Activated naive CD8-positive, alpha-beta T cell treated with anti-CD3 and anti-CD28 coated beads, Interleukin-2, amount 50 U/mL, for 24 hours (primary cell): ENCODE data around the gene ULBP2.
"Not testable (repeated sequence)": the region's sequence is repeated elsewhere in the genome, so short reads cannot be mapped to it uniquely, and the experiment has no call there.

Experiments used
- ATAC-seq: fragments of 150-1000 bp; cut with Tn5 transposase; one replicate; pipeline ENCODE4 v1.10.0; 2021
- DNase-seq: peaks from one replicate; pipeline ENCODE4 v3.0.0; 2021
- H3K27ac Mint-ChIP-seq: one replicate; pipeline ENCODE4 v1.8.0; 2021; ENCODE audit warnings: mild to moderate bottlenecking, mixed read lengths
- H3K27me3 Mint-ChIP-seq: one replicate; pipeline ENCODE4 v1.8.0; 2021; ENCODE audit warnings: mixed read lengths
- H3K36me3 Mint-ChIP-seq: one replicate; pipeline ENCODE4 v1.8.0; 2021; ENCODE audit warnings: low read depth, mixed read lengths
- H3K4me1 Mint-ChIP-seq: one replicate; pipeline ENCODE4 v1.8.0; 2021; ENCODE audit warnings: mixed read lengths
- H3K4me3 Mint-ChIP-seq: one replicate; pipeline ENCODE4 v1.8.0; 2021; ENCODE audit warnings: mild to moderate bottlenecking, moderate library complexity, mixed read lengths
- H3K9me3 Mint-ChIP-seq: one replicate; pipeline ENCODE4 v1.8.0; 2021; ENCODE audit warnings: mixed read lengths

The ULBP2 gene

DNA sequence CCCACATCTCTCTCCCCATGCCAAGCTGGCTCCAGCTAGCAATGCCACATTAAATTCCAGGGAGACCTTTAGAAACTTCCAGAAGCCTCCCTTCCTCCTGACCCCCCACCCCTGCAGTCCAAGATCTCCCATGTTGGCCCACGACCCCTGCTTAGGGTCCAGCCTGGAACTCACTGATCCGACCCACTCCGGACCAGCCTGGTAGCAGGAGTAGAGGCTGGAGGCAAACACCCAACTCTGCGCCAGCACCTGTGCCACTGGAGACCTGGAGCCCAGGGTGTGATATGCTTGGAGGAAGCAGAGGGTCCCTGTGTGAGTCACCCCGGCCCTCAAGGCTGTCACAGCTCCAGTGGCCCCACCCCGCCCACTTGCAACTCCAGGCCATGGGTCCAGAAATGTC, 18.7 kb downstream of the ULBP2 start:
- ATAC-seq, result no peak
- DNase-seq, result no peak
- H3K27me3 Mint-ChIP-seq, result peaks cover 93% of the 10 kb centered on the region
- H3K9me3 Mint-ChIP-seq, result no peaks in the 10 kb centered on the region
- H3K4me3 Mint-ChIP-seq, result no peak overlapping the region
- peaks cover 32% of the 10 kb centered on the region for H3K4me1 Mint-ChIP-seq
- no peak overlapping the region for H3K27ac Mint-ChIP-seq
- no peaks in the 10 kb centered on the region for H3K36me3 Mint-ChIP-seq

DNA sequence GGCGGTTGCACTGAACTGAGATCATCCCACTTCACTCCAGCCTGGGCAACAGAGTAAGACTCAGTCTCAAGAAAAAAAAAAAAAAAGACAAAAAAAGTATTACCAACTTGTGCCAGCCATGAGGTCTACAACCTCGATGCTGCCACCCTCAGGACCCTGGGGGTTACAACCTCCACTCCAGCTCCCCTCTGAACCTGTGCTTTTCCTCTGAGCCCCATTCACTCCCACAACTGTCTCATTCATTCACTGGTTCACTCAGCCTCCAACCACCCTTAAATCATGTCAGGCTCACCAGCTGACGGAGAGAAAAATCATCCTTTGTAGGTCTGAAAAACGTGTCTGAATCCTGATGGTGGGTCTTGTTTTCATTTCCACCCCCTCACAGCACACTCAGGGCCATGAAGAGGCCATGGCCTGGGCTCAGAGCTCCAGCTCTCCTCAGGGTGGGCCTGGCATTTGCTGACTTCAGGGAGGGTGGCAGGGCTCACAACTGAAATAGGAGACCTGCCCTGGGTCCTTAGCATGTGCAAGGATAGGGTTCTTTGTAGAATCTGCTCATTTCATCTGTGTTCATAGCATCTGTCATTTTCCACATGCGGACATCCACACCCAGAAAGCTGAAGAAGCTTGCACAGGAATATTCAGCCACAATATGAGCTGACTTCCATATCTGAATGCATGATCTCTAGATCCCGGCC, 20.1 kb downstream of the ULBP2 start:
- no peak overlapping the region for H3K27ac Mint-ChIP-seq
- H3K4me3 Mint-ChIP-seq, result no peak overlapping the region
- DNase-seq (peak; percentile 40), ATAC-seq (no peak)
- H3K27me3 Mint-ChIP-seq, result peaks cover 89% of the 10 kb centered on the region
- H3K9me3 Mint-ChIP-seq, result no peaks in the 10 kb centered on the region
- H3K36me3 Mint-ChIP-seq, result no peaks in the 10 kb centered on the region
- peaks cover 30% of the 10 kb centered on the region for H3K4me1 Mint-ChIP-seq

DNA sequence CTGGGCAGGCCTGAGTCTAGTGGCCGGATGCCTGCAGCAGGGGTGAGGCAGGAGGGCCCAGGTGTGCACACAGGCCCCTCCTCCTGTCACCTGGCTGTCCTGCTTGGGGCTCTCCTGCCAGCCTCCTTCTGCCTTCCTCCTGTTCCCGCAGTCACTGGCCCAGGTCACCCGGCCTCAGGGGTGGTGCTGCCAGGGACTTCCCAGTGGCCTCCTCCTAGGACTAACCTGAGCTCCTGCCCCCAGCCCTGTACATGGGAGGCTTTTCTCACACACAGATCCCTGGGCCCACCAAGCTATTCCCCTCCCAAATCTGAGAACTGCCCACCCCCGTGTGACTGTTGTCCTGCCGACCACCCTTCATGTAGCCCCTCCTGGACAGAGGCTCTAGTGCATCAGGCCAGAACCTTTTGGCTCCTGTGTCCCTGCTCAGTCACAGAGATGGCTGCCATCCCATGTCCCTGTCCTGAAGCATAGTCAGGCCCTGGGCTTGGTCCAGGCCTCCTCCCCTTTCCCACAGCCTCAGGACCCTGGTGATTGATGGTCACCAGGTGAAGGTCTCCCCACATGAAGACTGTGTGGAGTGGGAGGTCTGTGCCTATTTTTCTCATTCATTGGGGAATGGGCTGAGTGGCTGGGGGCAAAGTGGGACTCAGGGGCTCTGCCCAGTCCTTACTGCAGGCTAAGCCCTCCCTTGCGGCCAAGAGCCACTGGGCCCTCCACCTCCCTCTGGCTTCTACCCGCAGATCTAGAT, 20.8 kb downstream of the ULBP2 start:
- DNase-seq (no peak), ATAC-seq (no peak)
- no peaks in the 10 kb centered on the region for H3K36me3 Mint-ChIP-seq
- no peaks in the 10 kb centered on the region for H3K9me3 Mint-ChIP-seq
- peaks cover 90% of the 10 kb centered on the region for H3K27me3 Mint-ChIP-seq
- H3K4me1 Mint-ChIP-seq, result peaks cover 30% of the 10 kb centered on the region
- peak overlapping the region; percentile 85 for H3K27ac Mint-ChIP-seq
- H3K4me3 Mint-ChIP-seq, result peak overlapping the region; percentile 83

DNA sequence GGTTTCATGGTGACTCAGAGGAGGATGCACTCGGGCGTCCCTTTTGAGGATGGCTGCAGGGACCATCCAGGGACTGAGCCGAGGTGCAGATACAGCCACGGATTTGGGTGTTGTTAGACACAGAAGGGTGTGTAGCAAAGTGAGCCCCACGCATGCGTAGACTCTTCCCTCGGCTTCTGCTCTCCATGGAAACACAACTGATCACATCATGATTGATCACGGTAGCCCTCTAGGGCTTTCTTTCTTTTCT, 21.3 kb downstream of the ULBP2 start:
- H3K27ac Mint-ChIP-seq, result peak overlapping the region; percentile 85
- H3K9me3 Mint-ChIP-seq, result no peaks in the 10 kb centered on the region
- peak overlapping the region; percentile 83 for H3K4me3 Mint-ChIP-seq
- peaks cover 30% of the 10 kb centered on the region for H3K4me1 Mint-ChIP-seq
- peak; percentile 17 for ATAC-seq
- no peaks in the 10 kb centered on the region for H3K36me3 Mint-ChIP-seq
- H3K27me3 Mint-ChIP-seq, result peaks cover 90% of the 10 kb centered on the region
- peak; percentile 40 for DNase-seq

DNA sequence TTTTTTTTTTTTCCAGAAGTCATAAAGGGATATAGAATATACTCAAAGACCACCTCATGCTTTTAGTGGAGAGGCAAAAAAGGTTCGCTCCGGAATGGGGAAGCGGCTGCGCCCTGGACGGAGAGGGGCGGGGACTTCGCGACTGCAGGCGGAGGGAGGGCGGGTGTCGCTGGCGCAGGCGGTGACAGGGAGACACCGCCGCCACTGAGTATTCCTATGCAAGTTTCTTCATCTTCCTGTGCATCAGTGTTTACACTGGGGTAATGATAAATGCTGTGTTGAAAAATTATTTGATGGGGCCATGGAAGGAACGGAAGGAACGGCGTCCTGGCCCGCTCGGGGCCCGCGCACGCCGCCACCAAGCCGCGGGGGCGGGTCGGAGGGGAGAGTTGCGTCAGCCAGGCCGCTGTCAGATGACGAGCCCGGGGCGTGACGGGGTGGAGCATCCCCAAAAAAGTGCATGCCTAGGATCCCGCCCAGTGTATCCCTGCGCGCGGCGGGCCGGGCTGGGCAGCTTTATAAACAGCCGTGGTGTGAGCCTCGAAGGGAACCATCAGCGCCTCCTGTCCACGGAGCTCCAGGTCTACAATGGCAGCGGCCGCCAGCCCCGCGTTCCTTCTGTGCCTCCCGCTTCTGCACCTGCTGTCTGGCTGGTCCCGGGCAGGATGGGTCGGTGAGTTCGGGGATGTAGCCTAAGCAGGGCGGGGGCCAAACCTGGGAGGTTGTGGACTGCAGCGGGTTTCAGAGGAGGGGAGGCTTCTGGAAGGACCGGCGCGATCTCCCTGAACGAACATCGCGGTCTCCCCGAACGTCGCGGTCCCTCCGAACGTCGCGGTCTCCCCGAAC, 21.9 kb downstream of the ULBP2 start, which contains the start of gene ULBP1:
Gene ULBP1, plus strand, starts transcription at position 482 of the 846 bp plus-strand sequence. Its CDS starts 107 bp downstream, at position 589.
- Mint-ChIP-seq H3K9me3 (no peaks in the 10 kb centered on the region), H3K36me3 (no peaks in the 10 kb centered on the region), H3K4me3 (peak within 1 kb of the TSS; percentile 83), H3K27me3 (peaks cover 92% of the 10 kb centered on the region), H3K27ac (peak within 1 kb of the TSS; percentile 85), H3K4me1 (peaks cover 30% of the 10 kb centered on the region)
- peak; percentile 90 for DNase-seq
- ATAC-seq, result peak; percentile 82

DNA sequence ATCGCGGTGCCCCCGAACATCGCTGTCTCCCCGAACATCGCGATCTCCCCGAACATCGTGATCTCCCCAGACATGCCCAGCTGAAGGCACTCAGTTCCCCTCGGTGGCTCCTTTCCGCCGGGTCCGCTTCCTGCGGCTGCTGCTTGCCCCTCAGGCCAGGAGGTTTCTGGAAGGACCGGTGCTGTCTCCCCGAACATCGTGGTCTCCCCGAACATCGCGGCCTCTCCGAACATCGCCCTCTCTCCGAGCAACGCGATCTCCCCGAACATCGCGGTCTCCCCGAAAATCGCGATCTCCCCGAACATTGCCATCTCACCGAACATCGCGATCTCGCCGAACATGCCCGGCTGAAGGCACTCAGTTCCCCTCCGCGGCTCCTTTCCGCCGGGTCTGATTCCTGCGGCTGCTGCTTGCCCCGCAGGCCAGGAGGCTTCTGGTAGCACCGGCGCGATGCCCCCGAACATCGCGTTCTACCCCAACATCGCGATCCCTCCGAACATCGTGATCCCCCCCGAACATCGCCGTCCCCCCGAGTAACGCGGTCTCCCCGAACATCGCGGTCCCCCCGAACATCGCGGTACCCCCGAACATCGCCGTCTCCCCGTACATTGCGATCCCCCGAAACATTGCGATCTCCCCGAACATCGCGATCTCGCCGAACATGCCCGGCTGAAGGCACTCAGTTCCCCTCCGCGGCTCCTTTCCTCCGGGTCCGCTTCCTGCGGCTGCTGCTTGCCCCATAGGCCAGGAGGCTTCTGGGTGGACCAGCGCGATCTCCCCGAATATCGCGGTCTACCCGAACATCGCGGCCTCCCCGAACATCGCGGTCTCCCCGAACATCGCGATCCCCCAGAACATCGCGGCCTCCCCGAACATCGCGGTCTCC, 22.7 kb downstream of the ULBP2 start:
- Mint-ChIP-seq H3K4me1 (peaks cover 27% of the 10 kb centered on the region), H3K27me3 (peaks cover 92% of the 10 kb centered on the region), H3K9me3 (no peaks in the 10 kb centered on the region), H3K27ac (peak overlapping the region; percentile 85), H3K36me3 (no peaks in the 10 kb centered on the region), H3K4me3 (peak overlapping the region; percentile 83)
- ATAC-seq (no peak), DNase-seq (peak; percentile 33)

DNA sequence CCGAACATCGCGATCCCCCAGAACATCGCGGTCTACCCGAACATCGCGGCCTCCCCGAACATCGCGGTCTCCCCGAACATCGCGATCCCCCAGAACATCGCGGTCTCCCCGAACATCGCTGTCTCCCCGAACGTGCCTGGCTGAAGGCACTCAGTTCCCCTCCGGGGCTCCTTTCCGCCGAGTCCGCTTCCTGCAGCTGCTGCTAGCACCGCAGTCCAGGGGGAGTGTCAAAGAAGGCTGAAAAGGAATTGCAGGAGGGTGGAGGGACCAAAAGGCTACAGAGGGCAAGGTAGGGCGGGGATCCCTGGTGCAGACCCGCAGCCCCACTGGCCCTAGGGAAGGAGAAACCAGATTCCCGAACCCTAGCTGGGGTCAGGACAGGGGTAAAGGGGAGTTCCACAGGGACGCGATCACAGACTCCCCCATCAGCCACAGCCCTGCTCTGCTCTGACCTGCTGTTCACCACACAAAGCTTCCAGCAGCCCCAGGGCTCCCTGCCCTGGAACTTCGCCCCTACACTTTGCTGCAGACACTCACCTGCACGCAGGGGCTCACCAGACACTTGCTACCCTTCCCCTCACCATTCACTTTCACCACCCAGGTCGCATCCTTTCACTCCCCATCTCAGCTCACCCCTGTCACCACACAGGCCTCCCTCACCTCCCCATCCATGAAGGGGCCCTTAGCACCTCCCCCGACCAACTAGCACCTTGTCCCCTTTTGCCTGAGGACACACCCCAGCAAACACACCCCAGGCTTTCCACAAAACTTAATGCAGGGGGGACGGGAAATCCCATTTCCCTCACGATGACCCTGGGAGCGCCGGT, 23.6 kb downstream of the ULBP2 start:
- Mint-ChIP-seq H3K4me1 (peaks cover 27% of the 10 kb centered on the region), H3K9me3 (no peaks in the 10 kb centered on the region), H3K27ac (peak overlapping the region; percentile 85), H3K36me3 (no peaks in the 10 kb centered on the region), H3K4me3 (peak overlapping the region; percentile 83), H3K27me3 (peaks cover 93% of the 10 kb centered on the region)
- DNase-seq, result no peak
- no peak for ATAC-seq

DNA sequence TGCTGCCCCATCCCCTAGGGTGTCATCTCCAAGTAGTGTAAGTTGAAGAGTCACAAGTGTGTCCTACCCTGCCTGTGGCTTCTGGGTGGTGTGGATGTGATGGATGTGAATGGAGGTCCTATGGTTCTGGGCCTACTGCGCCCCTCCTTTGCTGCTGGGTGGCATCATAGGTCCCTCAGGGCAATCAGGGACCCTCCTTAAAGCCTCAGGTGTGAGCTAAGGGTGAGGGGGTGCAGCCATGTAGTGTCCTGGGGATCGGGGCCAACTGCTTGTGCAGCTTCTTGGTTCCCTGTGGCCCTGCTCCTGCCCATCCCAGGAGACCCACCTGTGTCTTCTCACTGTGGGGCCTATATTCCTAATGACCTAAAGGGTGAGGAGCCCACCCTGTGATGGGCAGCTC, 24.5 kb downstream of the ULBP2 start:
- H3K9me3 Mint-ChIP-seq, DNase-seq, ATAC-seq, H3K4me3 Mint-ChIP-seq, H3K27ac Mint-ChIP-seq, H3K36me3 Mint-ChIP-seq: not testable (repeated sequence)
- peaks cover 92% of the 10 kb centered on the region for H3K27me3 Mint-ChIP-seq
- H3K4me1 Mint-ChIP-seq, result peaks cover 27% of the 10 kb centered on the region

DNA sequence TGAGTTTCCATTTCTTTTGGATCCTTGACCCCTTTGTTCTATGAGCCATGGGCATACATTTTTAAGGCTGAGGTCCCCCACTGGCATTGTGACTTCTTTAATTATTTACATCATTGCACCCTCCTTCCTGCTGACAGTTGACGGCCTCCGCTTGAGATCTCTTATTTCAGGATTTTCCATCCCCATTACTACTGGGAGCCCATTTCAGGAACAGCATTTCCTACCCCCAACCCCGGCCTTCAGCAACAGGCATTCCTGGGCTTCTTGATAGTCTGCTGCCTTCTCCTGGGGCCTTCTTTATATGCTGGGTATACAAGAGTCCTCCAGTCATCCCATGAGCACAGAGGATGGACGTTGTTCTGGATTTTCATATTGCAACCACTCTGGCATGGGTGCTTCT, 25.8 kb downstream of the ULBP2 start:
- no peak for ATAC-seq
- Mint-ChIP-seq H3K36me3 (no peaks in the 10 kb centered on the region), H3K4me3 (no peak overlapping the region), H3K27me3 (peaks cover 84% of the 10 kb centered on the region), H3K9me3 (no peaks in the 10 kb centered on the region), H3K4me1 (peaks cover 24% of the 10 kb centered on the region), H3K27ac (no peak overlapping the region)
- DNase-seq, result no peak

DNA sequence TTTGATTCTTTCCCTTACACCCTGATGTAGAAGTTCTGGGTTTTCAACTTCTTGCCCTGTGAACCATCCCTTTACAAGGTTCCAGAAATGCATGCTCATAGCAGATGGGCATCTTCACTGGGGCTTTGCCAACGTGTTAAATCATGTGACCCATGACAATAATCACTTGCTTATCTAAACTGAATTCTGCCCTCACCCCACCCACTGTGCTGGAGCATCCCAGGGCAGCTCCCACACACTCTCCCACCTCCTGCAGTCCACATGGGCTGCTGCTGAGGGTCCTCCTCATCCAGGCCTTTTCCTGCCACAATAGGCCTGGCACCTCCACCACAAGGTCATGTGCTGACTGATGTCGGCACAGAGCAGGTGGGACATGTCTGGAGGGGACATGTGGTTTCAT, 26.2 kb downstream of the ULBP2 start:
- ATAC-seq, DNase-seq, H3K4me3 Mint-ChIP-seq, H3K36me3 Mint-ChIP-seq, H3K27ac Mint-ChIP-seq, H3K9me3 Mint-ChIP-seq: not testable (repeated sequence)
- Mint-ChIP-seq H3K4me1 (peaks cover 23% of the 10 kb centered on the region), H3K27me3 (peaks cover 84% of the 10 kb centered on the region)

DNA sequence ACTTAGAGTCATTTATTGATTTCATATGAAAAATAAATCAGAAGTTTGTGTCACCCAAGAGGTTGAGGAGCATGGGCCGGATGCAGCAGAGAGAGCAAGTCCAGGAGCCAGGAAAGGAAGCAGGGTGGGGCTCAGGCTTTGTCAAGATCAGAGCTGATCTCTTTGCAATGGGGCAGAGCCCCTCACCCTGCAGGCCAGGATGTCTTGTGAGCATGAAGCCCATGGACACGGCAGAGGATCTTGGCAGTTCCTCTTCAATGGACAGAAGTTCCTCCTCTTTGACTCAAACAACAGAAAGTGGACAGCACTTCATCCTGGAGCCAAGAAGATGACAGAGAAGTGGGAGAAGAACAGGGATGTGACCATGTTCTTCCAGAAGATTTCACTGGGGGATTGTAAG, 27.1 kb downstream of the ULBP2 start:
- not testable (repeated sequence) for H3K27ac Mint-ChIP-seq, DNase-seq, H3K36me3 Mint-ChIP-seq, ATAC-seq, H3K9me3 Mint-ChIP-seq, H3K4me3 Mint-ChIP-seq
- H3K4me1 Mint-ChIP-seq, result peaks cover 14% of the 10 kb centered on the region
- H3K27me3 Mint-ChIP-seq, result peaks cover 84% of the 10 kb centered on the region

DNA sequence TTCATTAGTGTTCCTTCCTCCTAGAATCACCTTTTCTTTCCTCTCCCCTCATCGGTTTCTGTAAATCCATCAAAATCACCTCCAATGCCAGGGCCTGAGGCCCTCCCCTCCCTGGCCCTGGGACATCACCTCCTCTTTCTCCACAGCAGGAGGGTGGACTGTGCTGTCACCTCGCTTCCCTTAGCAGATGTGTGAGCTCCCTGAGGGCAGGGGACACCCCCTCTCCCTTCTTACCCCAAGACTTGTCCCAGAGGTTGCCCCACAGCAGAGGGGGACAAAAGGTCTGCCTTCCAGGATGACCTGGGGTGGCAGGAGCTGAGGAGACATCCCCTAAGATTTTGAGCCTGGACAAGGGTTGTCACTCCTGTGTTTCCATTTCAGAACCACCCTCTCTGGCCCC, 27.8 kb downstream of the ULBP2 start:
- Mint-ChIP-seq H3K4me3 (no peak overlapping the region), H3K27ac (no peak overlapping the region), H3K27me3 (peaks cover 84% of the 10 kb centered on the region), H3K9me3 (no peaks in the 10 kb centered on the region), H3K36me3 (no peaks in the 10 kb centered on the region), H3K4me1 (peaks cover 7% of the 10 kb centered on the region)
- DNase-seq (no peak), ATAC-seq (no peak)

DNA sequence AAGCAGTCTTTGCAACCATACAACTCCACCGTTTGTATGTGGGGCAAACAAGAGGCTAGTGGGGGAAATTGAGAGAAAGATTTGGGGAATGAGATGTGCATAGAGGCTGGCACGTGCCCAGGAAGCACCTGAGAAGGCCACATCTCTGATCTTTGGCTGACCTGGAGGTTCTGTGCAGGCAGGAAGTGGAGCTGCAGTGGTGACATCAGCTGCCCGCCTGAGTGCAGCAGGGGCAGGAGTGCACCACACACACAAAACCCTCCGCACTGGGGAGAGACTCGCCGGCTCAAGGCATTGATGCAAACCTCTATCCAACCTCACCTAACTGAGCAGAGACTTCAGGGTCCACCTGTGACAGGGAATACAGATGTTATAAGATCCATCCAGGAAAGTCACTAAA, 32.6 kb downstream of the ULBP2 start:
- H3K9me3 Mint-ChIP-seq, H3K27ac Mint-ChIP-seq, H3K36me3 Mint-ChIP-seq, DNase-seq, H3K4me3 Mint-ChIP-seq, ATAC-seq, H3K4me1 Mint-ChIP-seq: not testable (repeated sequence)
- peaks cover 84% of the 10 kb centered on the region for H3K27me3 Mint-ChIP-seq
